ENCODE data around the gene NXT1.
"Not testable (repeated sequence)": the region's sequence is repeated elsewhere in the genome, so short reads cannot be mapped to it uniquely, and the experiment has no call there.

The NXT1 gene

DNA sequence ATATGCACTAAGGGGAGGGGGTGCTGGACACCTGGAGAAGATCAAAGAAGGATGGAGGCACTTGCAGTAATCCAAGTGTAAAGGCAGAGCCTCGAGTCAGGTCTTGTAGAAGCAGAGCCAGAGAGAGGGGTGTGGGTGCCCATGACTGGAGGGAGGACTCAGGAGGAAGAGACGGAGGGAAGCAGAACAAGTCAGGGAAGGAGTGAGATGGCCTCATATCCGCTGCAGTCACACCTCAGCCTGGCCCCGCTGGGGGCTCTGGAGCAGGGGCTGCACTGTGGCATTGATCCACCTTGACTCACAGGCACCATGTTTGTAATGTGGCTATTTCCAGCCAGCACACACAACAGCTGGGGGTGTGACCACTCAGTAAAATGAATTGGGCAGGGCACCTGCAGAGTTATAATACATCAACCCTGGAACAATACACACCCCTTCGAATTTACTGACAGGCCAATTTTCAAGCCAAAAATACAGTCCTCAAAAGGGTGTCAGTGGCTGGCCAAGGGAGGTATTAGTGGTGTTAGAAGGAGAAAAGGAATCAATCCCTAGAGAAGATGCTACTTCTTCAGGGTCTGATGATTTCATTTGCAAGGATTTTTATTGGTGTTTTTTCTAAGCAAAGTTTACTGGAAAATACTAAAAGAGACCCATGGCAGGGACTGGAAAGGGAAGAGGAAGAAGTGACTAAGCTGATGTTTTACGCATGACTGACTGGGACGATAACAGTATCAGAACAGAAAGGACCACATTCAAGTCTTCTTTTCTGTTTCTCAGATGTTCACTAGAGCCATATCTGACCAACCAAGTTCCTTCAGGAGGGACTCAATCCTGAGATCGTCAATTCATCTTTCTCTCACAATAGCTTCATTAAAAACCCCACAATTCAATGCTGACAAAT lies 18.9 kb upstream of the NXT1 start:
- DNase-seq (ENCODE audit: low read depth), result no peak

GRCh38 chr20:23332467-23332866 lies 18.1 kb upstream of the NXT1 start:
- no peak for DNase-seq (ENCODE audit: low read depth)

- no peak for DNase-seq (ENCODE audit: low read depth)
Measured at GRCh38 chr20:23334111-23334510, 16.5 kb upstream of the NXT1 start.

- DNase-seq (ENCODE audit: low read depth), result no peak
Measured at GRCh38 chr20:23335521-23335920, 15.1 kb upstream of the NXT1 start.

GRCh38 chr20:23336476-23336875 lies 14.1 kb upstream of the NXT1 start:
- no peak for DNase-seq (ENCODE audit: low read depth)

DNA sequence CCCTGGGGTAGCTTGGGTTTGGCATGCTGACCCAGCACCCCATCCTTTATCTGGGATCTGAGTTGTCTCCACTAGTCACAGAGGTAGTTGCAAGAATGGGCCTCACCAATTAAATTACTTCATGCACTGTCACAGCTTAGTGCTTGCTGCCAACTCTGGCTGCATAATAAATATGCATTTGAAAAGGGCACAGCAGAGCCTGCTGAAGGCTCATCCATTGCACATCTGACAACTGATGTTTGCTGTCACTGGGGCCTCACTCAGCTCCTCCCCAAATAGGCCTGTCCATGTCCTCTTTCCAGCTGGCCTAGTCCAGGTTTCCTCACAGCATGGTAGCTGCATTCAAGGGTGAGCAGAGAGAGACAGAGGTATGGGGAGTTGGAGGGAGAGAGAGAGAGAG lies 13.3 kb upstream of the NXT1 start:
- DNase-seq (ENCODE audit: low read depth), result no peak

DNA sequence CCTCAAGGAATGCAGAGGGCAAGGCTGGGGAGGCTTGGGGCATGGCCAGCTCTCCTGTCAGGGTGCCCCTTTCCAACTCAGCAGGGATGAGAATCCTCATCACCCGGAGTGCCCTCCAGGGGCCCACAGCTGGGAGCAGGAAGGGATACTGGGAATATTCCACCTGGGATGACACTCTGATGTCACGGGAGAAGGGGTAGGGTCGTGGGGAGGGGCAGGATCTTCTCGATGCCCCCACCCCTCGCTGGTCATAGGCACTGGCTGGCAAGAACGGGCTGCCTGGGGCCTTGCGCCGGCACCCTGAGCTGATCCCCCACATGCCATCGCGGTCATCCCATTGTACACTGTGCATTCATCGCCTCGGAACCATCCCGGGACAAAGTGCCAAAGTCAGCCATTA lies 10.6 kb upstream of the NXT1 start:
- no peak for DNase-seq (ENCODE audit: low read depth)

GRCh38 chr20:23340524-23340923 lies 10.1 kb upstream of the NXT1 start:
- DNase-seq (ENCODE audit: low read depth), result peak; percentile 68

- DNase-seq (ENCODE audit: low read depth), result no peak
Measured at GRCh38 chr20:23341073-23341472, 9.5 kb upstream of the NXT1 start.

GRCh38 chr20:23343590-23343989 lies 7.0 kb upstream of the NXT1 start:
- no peak for DNase-seq (ENCODE audit: low read depth)

GRCh38 chr20:23344336-23344735 lies 6.3 kb upstream of the NXT1 start:
- DNase-seq (ENCODE audit: low read depth), result no peak

GRCh38 chr20:23346002-23346401 lies 4.6 kb upstream of the NXT1 start:
- no peak for DNase-seq (ENCODE audit: low read depth)

DNA sequence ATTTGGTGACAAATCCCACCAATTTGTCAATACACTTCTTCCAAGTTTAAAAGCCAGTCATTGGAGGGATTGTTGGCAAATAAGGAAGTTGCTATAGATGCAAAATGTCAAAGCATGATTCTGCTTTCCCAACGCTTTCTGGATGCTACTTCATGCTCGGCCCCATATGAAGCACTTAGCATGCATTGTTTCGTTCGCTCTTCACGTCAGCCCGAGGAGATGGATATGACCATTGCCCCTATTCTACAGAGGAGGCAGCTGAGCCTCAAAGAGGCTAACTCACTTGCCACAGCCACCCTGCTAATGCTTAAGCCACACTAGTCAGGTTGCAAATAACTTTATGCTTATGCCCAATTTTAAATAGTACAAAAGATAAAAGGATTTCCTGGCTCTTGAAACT lies 2.8 kb upstream of the NXT1 start:
- DNase-seq (ENCODE audit: low read depth), result no peak

DNA sequence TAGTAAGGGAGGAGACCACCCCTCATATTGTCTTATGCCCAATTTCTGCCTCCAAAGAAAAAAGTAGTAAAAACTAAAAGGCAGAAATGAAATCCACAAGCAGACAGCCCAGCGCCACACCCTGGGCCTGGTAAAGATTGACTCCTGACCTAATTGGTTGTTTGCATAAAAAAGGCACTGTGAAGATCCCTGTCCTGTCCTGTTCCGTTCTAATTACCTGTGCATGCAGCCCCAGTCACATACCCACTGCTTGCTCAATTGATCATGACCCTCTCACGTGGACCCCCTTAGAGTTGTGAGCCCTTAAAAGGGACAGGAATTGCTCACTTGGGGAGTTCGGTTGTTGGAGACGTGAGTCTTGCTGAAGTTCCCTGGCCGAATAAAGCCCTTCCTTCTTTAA lies 2.1 kb upstream of the NXT1 start:
- DNase-seq (ENCODE audit: low read depth), result not testable (repeated sequence)

DNA sequence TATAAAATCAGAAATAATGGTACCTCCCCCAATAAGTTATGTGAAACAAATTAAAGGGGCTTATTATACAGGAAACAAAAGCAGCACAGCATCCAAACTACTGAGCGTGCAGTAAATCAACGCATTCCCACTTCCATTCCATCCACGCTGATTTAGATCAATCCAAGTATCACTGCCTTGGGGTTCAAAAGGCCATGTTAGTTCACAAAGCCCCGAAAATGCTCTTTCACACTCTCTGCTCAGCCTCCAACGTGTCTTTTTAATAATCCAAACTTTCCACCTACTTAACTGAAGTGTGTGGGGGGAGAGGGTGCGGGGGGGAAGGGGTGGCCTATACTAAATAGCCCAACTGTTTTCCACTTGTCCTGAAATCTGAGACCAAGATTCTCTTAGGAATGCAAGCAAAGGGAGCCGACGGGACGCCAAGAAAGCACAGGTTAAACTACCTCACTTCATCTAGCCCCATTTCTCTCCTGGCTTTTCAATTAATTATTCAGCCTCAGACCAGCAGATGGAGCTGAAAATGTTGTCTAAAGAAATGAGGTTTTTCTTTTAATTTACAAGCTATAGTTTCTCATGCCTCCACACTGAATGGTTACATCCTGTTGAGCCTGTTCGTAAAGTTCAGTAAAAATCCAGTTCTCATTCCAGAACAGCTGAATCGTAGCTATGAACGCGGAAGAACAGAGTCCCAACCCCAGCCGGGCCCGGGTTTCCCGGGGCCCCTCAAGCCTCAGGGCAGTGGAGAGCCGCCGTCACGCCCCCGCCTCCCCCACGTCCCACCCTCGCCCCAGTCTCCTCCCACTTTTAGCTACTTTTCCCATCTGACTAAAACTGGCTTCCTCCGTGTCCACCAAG lies 1.0 kb upstream of the NXT1 start:
- no peak for DNase-seq (ENCODE audit: low read depth)

- DNase-seq (ENCODE audit: low read depth), result no peak
Measured at GRCh38 chr20:23350904-23351838, 580 bp downstream of the NXT1 start.

DNA sequence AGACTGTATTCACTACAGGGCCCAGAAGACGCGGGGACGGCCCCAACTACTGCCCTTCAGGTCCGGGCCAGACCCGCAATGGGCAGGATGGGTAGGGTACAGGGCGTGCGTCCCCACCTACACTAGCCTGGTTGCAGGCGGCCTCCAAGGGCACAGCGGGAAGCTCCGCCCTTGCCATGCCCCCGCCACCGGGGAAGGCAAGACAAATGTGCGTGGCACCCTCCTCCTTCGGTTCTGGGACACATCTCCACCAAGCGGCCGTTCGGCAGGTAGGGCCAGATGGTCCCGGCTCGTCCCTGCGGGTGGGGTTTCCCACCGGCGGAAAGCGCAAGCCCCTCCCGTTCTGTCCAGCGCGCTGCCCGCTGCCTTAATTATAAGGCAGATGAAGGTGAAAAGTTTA lies 5.6 kb downstream of the NXT1 start:
- DNase-seq (ENCODE audit: low read depth), result no peak

DNA sequence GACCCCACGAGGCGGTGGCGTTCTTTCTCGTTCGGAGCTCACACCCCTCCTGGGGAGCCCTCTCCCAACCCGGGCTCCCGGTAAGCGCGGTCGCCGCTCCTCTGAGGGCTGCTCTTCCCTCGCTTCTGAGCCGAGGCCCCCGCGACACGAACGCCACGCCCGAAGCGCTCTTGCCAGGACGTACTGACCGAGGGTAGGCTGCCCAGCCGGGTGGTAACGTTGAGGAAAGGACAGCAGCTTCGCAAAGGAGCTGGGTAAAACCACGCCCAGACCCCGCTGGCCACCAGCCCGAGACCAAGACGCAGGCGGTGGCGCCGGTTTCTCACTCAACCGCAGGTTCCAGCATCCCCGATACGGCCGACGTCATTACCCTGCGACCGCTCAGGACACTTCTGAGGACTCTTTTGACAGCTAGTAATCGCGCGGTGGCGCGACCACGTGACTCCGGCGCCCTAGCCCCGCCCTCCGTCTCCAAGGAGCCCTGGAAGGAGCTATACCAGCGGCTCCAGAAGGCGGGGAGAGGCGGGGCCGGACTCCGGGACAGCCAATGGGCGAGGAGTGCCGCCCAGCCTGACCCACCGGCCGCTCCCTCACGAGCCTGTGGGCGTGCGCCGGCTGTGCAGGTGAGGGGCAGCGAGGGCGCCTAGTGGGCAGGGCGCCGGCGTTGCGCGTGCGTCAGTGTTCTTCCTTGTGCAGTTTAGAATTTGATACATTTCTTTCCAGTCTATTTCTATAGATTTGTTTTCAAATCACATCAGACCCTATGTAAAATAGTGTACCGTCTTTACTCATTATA lies 7.4 kb downstream of the NXT1 start:
- DNase-seq (ENCODE audit: low read depth), result peak; percentile 98

DNA sequence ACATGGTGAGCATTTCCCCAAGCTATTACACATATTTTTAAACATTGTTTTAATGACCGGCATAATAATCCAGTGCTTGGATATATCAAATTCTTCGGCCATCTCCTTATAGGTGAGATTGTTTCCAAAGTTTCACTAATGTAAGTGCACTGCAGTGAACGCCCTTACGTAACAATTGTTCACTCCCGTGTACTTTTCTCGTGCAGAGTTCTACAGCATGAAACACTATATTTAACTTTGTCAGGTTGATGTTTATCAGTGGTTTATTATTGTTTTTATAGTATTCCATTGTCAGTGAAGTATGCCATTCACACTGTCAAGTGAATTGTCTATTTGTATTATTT lies 7.9 kb downstream of the NXT1 start:
- DNase-seq (ENCODE audit: low read depth), result no peak

DNA sequence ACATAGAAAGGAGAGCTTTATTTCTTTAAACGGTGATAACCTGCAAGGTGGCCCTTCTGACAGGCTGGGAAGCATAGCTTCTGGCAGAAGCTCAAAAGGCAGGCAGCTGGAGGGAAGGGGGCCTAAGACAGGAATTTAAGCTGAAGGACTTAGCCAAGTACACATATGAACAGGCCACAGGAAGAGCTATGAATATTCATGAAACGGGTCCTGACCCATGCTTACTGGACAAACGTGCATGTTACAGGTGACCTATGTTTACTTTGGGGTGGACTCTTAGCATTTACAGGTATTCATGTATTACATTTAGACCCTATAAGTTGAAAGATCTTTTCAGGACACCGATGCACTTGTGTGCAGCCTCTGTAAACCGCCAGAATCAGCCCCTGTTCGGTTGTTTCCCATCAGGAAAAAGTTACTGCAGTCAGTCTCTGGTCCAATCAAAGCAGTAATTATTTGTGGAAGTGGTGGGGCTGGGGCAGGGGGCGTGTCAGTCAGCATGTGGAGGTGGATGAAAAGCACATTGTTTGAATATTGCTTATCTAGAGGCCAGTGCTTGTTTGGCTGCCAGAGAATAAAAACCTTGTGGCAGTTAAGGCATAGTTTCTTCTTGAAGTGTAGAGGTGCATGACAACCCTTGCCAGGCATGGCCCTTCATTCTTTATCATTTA lies 8.5 kb downstream of the NXT1 start:
- no peak for DNase-seq (ENCODE audit: low read depth)

GRCh38 chr20:23360531-23360930 lies 9.9 kb downstream of the NXT1 start:
- DNase-seq (ENCODE audit: low read depth), result no peak

All from amniotic epithelial cell (primary cell).